Transverse colon (tissue), 4 donors: Measurements from ENCODE around the gene FGF22.

ENCODE experiments used
- CTCF ChIP-seq, 5 experiments: fragments of 200-600 bp in 3 of 5; fragments of 450-650 bp in 2 of 5; sonication (generic) in 3 of 5; IDR thresholded peaks; 1 replicate in 2 of 5; 2 replicates in 3 of 5; pipeline ENCODE4 v1.5.1; 2016 to 2017; ENCODE audit warnings: antibody characterized with exemption in 5 of 5, inconsistent platforms in 3 of 5, mild to moderate bottlenecking in 2 of 5, moderate library complexity in 1 of 5
- EP300 ChIP-seq: sonication (generic); formaldehyde crosslinking; IDR thresholded peaks from one replicate; pipeline ENCODE4 v1.6.1; 2017; ENCODE audit warnings: antibody characterized with exemption, low read depth
- POLR2A ChIP-seq: fragments of 450-650 bp; IDR thresholded peaks from one replicate; pipeline ENCODE4 v1.6.1; 2016; ENCODE audit warnings: antibody characterized with exemption, mild to moderate bottlenecking, moderate library complexity
- POLR2AphosphoS5 ChIP-seq, 3 donors: sonication (generic); formaldehyde crosslinking; IDR thresholded peaks; one replicate each; pipeline ENCODE4 v1.6.1; 2016; ENCODE audit warnings: antibody characterized with exemption in 3 of 3

- TF ChIP-seq POLR2A (no peak), CTCF (IDR thresholded peaks at IDR 0.05) (no peak), POLR2AphosphoS5 (IDR thresholded peaks at IDR 0.05) (no peak), EP300 (no peak)
Observed at GRCh38 chr19:642767-643727, 3.4 kb downstream of the FGF22 start.
